ENCODE measurements around the gene RTKN2.

RTKN2 gene

DNA sequence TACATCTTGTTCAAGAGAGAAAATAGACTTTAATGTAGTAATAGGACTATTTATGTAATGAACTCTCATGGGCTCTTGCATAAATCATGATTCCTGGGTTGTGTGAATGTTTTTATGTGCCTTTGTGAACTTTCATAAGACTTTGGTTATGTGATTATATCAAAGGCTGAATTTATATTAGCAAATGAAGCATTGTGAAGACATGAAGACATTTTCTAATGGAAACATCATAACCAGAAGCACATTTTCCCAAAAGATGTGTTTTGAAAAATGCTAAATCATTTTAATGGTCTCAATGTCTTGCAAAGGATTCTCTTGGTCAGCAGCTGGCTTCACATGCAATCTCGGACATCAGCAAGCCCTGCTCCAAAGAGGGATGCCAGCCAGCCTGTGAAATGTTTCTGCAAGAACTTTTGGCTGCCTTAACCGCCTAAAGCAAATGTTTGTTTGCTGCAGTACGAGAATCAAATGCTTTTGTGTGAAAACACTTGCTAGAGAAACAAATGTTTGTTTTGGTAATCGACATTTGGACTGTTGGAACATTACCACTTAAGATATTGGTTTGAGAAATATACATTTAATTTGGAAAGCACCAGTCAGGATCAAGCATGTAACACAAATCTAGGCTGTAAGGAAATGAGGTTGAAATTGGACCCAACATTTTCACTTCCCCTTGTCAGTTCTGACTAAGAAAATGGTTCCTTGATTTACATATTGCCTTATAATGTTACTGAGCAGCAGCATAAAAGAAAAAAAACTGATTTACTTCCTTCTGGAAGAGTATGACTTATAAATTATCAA, 102.1 kb downstream of the RTKN2 start:
- DNase-seq: no peak

DNA sequence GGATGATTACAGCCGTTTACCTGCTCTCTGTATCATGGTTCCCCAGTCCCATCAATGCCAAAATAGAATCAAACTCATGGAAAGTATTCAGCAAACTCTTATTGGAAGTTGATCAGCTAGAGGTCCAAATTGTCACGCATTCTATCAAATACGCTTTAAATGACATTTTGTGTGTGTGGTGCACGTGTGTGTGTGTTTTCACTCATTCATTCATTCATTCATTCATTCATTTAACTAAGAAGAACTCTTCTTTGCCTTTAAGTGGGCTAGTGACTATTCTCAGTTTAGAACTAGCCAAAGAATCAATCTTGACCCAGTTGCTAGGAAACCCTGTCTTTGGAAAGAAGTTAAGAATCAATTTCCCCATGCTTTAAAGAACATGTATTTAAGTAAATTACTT, 102.8 kb downstream of the RTKN2 start:
- no peak for DNase-seq

DNA sequence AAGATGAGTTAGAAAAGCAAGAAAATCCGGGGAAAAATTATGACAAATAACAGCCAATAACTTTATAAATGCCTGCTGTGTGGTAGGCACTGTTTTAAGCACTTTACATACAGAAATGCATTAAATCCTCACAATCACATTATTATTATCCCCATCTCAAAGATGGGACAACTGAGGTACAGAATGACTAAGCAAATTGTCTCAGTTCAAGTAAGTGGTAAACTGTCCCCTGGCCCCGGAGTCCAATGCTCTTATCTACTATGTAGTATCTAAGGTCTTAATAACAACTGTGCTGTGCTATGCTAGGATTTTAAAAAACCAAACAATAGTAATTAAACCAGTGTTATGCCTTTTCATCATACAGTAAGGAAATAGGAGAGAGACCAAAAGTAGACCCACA, 105.6 kb downstream of the RTKN2 start:
- no peak for DNase-seq

DNA sequence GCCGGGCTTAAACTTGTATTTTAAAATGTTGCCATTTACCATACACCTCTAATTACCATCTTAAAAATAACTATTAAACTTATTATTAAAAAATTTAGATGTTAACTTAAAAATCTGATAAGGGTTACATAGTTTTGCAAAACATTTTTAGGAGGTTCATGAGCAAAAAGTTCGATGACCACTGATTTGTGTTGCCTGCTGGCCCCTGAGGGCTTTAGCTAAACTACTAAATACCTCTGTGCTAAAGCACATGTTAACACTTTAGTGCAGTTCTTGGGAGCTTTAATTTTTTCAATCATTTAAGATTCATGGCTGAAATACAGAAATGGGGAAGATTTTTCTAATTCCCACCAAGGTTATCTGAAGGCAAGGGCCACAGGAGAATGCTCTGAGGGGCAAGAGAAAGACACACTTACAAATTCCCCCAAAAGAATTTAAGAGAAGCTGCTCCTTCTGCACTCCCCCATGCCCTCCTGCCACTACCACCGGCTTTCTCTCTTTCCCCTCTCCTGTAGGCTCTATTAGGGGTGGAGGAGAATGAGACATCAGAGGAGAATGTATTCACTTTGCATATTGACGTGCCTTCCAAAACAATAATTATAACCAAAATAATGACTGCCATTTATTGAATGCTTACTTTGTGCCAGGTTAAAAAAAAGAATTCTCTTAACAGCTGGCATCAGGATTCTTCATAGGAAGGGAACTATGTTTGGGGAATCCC, 106.2 kb downstream of the RTKN2 start:
- no peak for DNase-seq

- DNase-seq: no peak
Measured at GRCh38 chr10:62159351-62159750, 109.3 kb downstream of the RTKN2 start.

DNA sequence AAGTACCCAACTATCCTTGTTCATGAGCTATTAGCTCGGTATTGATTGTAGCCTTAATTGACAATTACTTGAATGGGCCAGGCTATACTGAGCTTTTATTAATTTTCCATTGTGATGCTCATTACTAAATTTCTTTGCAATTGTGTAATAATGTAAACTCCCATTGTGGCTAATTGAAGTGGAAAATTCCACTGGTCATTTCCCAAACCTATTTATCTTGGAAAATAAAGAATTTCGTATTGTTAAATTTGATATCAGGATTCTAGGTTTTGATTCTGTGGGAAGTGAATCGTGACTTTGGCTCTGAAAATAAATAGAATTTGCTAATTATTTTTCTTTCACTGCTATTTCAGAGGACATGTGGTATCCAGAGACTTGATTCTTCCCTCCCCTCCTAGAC, 111.0 kb downstream of the RTKN2 start:
- DNase-seq: no peak

DNA sequence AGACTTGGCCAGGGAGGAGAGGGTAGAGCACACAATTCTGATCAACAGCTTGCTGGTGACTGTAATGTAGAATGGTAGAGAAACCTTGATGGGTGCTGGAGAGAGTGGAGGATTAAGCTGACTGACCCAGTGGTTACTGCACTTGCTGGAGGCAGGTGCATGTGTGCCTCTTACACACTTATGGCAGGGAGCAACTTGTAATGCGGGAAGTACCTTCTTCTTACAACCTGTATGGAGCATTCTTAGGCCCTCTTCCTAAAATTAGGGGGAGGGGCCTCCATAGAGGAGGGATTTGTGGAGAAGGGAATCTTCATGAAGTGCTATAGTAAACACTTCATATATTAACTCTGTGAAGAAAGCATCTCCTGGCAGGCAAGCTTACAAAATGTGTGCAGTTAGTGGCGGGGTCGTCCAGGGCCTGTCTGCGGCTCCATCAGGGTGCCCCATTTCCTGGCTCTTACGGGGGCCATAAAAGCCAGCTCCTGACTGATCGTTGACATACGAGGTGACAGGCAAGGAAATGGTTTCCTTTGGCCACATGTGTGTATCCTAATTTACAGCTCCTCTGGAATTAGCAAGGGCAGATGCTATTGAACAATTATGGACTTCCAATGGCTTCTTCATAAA, 113.5 kb downstream of the RTKN2 start:
- DNase-seq: no peak

GRCh38 chr10:62154231-62154630, 114.4 kb downstream of the RTKN2 start:
- DNase-seq: no peak

GRCh38 chr10:62153191-62153590, 115.5 kb downstream of the RTKN2 start:
- no peak for DNase-seq

- no peak for DNase-seq
Measured at GRCh38 chr10:62149621-62150020, 119.0 kb downstream of the RTKN2 start.

DNA sequence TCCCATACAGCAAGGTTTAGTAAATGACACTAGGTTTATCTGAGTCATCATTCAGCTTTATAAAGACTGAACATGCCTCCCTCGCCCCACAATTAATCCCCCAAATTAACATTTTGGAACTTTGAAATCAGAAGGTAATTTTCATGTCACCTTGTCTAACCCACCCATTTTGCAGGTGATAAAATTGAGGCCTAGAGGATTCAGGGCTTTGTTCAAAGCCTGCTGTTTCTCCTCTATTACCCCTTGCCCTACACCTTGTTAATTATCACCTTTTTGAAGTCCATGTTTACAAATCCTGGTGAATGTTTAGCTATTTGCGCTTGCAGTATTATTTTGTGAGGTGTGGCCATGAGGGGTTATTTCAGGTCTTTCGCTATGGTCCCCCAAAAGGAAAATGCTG, 120.5 kb downstream of the RTKN2 start:
- no peak for DNase-seq

DNA sequence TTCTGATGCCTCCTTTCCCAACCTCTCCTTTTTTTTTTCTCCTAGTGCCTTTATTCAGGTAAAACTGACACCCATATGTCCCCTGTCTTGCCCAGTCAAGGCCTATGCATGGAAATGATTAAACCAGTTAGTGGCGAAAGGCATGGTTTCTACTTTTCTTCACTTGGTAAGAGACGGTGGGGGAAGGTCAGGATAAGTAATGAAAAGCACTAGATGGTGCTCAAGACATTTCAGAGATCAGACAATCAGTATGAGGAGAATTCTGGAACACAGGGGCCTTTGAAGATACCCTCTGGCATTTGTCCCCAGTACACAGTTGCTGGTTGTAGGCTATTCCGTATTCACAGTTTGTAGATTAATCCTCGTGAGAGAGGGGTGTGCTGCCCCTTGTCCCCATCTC, 121.2 kb downstream of the RTKN2 start:
- no peak for DNase-seq

GRCh38 chr10:62136931-62137330, 131.7 kb downstream of the RTKN2 start:
- no peak for DNase-seq

DNA sequence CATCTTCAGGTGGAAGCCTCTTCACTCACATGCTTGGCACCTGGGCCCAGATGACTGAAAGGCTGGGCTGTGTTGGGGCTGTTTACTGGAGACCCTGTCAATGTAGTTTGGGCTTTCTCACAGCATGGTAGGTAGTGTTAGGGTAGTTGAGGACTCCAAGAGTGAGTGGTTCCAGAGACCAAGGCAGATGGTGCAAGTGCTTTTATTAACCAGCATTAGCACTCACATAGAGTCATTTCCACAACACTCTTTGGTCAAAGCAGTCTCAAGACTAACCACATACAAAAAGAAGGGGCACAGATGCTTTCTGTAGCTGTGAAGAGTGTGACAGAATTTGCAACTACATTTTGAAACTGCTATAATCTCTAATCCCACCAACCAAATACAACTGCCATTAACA, 135.0 kb downstream of the RTKN2 start:
- no peak for DNase-seq

Measured in CD4-positive, alpha-beta T cell treated with Interleukin-21 for 1 hour (primary cell).